Astrocyte (in vitro differentiated cells and primary cell): ENCODE results near the gene LRRC63.

Experiments
- EZH2 ChIP-seq: IDR thresholded peaks from 2 replicates; pipeline ENCODE4 v1.6.1; 2012; ENCODE audit warnings: mild to moderate bottlenecking, low read length, inconsistent platforms; ENCODE audit not compliant: insufficient read depth
- TF ChIP-seq, protein P1 (sequence below): IDR thresholded peaks from 2 replicates; pipeline ENCODE4 v1.5.1; 2011; ENCODE audit warnings: low read depth, mild to moderate bottlenecking, inconsistent platforms, low read length, moderate library complexity; ENCODE audit not compliant: insufficient read depth

- TF ChIP-seq, protein P1, sequence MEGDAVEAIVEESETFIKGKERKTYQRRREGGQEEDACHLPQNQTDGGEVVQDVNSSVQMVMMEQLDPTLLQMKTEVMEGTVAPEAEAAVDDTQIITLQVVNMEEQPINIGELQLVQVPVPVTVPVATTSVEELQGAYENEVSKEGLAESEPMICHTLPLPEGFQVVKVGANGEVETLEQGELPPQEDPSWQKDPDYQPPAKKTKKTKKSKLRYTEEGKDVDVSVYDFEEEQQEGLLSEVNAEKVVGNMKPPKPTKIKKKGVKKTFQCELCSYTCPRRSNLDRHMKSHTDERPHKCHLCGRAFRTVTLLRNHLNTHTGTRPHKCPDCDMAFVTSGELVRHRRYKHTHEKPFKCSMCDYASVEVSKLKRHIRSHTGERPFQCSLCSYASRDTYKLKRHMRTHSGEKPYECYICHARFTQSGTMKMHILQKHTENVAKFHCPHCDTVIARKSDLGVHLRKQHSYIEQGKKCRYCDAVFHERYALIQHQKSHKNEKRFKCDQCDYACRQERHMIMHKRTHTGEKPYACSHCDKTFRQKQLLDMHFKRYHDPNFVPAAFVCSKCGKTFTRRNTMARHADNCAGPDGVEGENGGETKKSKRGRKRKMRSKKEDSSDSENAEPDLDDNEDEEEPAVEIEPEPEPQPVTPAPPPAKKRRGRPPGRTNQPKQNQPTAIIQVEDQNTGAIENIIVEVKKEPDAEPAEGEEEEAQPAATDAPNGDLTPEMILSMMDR = no peak
- TF ChIP-seq EZH2 = no peak
These were observed 3.9 kb upstream of the LRRC63 start for GRCh38 chr13:46207828-46208227.
